Measurements from ENCODE around the gene DEFB128.
"Not testable (repeated sequence)": the region's sequence is repeated elsewhere in the genome, so short reads cannot be mapped to it uniquely, and the experiment has no call there.

DEFB128 gene

DNA sequence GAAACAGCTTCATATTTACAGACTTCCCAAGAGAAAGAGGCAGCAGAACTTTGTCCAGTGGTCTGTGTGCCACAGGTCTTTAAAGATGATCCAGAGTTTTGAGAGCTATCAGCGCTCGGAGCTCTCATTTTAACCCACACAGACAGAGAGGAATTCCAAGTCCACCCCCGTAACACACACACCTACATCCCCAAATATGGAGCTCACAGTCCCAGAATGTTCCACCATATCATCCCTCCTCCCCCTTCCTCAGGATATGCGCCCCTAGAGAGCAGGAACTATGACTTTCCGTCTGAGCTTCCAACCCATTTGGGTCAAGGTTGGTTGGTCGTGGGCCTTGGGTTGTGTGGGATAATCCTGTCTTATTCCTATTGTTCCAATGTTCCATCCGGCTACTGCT, at the start of gene DEFB128:
Gene DEFB128, minus strand, starts transcription at position 101 of the 400 bp plus-strand sequence. Its CDS starts 88 bp downstream, at position 13.
- no peak for DNase-seq

DNA sequence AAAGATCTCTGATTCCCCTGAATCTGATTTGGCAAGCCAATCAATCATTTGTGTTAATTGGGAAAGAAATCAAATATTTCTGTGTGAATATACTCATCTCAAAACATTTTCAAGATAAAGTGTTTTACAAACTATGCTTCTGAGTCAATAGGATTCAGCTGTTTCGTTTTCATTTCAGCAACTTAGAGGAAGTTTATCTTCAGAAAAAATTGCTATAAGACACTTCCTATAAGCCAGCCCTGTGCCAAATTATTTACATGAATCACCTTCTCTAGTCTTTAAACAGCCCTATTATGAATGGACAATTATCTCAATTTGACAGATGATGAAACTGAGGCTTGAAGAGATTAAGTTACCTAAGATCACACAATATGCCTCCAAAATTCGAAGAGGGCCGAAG, 48.4 kb upstream of the DEFB128 start:
- DNase-seq: no peak

DNA sequence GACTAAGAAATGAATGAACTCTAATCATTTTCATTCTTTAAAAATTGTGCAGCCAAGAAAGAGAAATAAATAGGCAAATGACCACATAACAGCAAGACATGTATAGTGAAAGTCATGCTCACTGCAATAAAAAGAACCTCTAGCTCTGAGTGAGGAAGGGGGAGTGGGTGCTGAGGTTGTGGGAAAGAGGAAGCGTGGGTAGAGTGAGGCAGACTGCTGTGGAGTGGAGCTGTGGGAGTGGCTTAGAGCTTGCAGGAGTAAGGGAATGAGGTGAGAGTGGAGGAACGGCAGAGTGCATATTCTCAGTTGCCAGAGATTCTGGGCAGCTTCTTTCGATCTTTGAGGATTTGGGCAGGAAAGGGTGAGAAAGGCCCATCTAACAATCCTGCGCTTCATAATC, 48.0 kb upstream of the DEFB128 start:
- DNase-seq: no peak

DNA sequence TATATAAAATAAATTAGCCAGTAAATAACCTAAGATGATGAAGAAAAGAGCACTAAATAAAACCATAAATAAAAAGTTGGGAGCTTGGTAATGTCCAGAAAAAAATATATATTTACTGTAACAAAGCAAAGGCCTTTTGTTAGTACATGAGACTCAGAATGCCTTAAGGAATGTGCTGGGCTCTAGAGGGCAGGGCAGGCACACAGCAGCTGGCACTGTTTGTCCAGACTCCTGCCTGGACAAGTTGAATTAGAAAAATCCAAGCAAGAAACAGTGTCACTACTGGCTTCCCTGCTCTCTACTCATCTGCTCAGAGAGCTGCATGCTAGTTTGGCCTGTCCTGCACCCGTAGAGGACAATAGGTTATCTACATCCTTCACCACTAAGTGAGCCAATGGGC, 46.4 kb upstream of the DEFB128 start:
- DNase-seq: no peak

DNA sequence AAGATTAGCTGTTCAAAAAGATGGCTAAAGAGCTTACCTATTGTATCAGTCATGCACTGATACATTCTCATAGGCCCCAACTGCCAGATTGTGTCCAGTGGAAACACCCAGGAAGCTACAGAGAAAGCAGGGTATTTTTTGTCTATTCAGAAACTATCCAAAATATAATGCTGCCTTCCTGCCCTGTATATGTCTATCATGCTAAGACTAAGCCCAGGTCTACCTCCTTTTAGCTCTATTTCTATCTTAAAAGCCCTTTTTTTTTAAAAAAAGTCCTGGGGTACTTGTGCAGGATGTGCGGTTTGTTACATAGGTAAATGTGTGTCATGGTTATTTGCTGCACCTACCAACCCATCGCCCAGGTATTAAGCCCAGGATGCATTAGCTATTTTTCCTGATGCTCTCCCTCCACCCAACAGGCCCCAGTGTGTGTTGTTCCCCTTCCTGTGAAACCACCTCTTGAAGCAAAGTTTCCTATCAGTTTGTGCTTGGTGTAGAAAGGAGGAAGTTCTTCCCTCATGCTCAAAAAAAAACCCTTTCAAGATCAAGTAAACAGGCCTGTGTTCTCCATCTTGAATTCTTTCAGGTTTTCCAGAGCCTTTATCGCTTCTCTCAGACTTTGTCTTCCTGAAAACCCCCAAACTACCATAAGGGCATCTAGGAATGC, 38.1 kb upstream of the DEFB128 start:
- no peak for DNase-seq

DNA sequence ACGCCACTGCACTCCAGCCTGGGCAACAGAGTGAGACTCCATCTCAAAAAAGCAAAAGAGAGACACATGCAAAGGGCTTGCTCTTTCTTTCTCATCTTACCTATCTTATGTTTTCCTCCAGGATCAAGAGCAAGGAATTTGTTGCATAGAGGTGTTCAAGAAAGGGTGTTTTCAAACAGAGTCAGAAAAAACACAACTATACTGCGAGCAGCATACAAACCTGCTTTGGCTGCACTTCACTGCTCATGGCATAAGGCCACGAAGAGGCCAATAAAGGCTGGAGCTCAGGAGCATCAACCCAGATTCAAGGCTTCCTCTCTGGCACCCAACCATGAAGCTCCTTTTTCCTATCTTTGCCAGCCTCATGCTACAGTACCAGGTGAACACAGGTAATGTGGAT, 37.4 kb upstream of the DEFB128 start, which contains the start of gene DEFB129:
Gene DEFB129, plus strand, starts transcription at position 301 of the 400 bp plus-strand sequence. Its CDS starts 31 bp downstream, at position 332.
- no peak for DNase-seq

GRCh38 chr20:225879-226278, 36.4 kb upstream of the DEFB128 start:
- DNase-seq: not testable (repeated sequence)

GRCh38 chr20:221258-221830, 31.8 kb upstream of the DEFB128 start:
- no peak for DNase-seq

DNA sequence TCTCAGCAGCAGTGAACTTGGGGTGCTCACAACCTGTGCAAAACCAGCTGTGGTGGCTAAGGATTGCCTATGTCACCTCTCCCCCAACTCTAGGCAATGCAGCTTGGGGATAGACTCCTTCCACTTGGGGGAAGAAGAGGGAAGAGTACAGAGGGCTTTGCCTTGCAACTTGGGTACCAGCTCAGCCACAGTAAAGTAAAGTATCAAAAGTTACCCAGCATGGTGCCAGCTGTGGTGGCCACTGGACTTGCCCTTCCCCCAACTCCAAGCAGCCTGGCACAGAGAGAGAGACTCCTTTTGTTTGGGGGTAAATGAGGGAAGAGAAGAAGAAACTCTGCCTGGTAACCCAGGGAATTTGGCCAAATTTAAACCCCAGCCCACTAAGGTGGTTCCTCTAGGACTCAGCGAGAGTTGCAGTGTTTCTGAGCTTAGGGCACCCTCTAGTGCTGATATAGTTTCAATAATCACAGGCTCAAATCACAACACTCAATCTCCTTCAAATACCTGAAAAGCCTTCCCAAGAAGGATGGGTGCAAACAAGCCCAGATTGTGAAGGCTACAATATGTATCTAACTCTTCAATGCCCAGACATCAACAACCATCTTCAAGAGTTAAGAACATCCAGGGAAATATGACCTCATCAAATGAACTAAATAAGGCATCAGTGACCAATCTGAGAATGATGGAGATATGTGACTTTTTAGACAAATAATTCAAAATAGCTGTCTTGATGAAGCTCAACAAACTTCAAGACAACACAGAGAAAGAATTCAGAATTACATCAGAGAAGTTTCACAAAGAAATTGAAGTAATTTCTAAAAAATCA, 30.0 kb upstream of the DEFB128 start:
- no peak for DNase-seq

DNA sequence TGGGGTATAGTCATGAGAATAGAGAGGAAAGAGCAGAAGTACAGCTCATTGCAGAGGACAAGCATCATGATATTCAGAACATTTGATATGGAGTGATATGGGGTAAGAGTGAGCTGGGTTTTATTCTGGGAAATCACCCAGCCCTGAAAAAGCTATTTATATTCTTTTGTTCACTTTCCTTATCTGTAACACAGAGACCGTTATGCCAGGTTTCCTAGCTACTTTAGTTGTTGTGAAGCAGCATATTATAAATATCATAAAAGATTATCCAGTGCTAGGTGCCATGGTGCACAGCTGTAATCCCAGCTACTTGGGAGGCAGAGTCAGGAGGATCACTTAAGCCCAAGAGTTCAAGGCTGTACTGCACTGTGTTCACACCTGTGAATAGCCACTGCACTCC, 27.8 kb upstream of the DEFB128 start:
- DNase-seq: no peak

GRCh38 chr20:215796-216195, 26.3 kb upstream of the DEFB128 start:
- DNase-seq: no peak

- DNase-seq: no peak
Observed at GRCh38 chr20:214383-214782, 24.9 kb upstream of the DEFB128 start.

- no peak for DNase-seq
Observed at GRCh38 chr20:210809-211502, 21.4 kb upstream of the DEFB128 start.

- no peak for DNase-seq
Observed at GRCh38 chr20:208942-209566, 19.5 kb upstream of the DEFB128 start.

GRCh38 chr20:203630-204029, 14.1 kb upstream of the DEFB128 start:
- not testable (repeated sequence) for DNase-seq

DNA sequence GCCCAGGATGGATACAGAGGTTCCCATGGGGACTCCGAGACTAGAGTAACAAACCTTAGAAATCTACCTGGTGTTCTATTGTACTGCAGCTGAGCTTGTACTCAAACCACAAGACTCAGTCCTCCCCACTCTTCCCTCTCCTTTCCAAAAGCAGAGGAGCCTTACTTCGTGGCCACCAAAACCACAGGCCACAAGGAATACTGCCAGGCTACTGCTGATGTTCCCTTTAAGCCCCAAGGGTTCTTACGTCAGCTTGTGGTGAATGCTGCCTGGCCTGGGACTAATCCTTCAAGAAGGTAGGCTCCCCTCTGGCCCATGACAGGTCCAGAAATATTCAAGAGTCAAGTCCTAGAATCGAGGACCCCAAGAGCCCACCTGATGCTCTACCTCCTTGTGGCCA, 10.5 kb upstream of the DEFB128 start:
- no peak for DNase-seq

GRCh38 chr20:198225-198624, 8.7 kb upstream of the DEFB128 start:
- no peak for DNase-seq

DNA sequence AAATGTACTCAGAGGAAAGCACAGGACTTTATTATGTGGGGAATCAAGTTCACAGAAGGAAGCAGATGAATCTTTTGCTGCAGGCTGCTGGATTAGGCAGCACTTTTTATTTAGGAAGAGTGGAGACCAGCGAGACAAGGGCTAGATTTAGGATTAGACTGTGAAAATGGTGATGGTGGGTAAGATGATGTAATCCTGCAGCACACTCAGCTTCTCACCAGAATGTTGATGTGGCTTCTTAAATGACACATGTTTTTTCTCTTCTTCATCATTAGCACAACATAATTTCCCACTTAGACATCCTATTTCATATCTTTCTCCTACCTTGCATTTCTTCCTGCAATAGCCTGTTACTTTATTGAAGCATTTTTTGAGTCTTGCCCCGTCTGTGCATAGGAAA, 1.8 kb downstream of the DEFB128 start:
- no peak for DNase-seq

DNA sequence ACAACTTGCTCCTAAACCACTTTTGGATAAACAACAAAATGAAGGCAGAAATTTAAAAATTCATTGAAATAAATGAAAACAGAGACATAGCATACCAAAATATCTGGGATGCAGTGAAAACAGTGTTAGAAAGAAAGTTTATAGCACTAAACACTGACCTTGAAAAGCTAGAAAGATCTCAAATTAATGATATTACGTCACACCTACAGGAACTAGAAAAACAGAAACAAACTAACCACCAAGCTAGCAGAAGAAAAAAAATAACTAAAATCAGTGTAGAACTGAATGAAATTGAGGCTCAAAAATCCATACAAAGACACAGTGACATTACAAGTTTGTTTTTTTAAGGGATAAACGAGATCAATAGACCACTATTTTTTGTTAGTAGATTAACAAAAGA, 5.2 kb downstream of the DEFB128 start:
- DNase-seq: no peak

- DNase-seq: no peak
Observed at GRCh38 chr20:168876-169275, 20.6 kb downstream of the DEFB128 start.

- no peak for DNase-seq
Observed at GRCh38 chr20:164618-165017, 24.9 kb downstream of the DEFB128 start.

DNA sequence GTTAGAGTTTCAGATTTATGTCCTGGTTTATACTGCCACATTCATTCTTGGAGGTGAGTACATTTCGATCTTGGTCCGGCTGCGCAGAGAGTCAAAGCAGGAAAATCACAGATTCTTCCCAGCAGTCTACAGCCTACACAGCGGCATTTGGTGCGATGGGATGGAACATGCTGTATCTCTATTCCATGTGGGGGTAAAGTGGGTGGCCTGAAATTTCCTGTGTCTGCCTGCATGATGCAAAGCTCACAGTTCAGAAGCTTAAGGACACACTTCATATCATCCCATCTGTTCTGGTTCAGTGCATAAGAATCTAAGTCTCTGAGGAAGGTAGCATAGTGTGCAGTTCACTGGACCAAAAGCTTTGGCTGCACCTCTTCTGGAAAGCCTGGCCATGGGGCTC, 32.4 kb downstream of the DEFB128 start, which contains the start of gene DEFB127:
Gene DEFB127, plus strand, starts transcription at position 301 of the 400 bp plus-strand sequence. Its CDS starts 91 bp downstream, at position 392.
- no peak for DNase-seq

DNA sequence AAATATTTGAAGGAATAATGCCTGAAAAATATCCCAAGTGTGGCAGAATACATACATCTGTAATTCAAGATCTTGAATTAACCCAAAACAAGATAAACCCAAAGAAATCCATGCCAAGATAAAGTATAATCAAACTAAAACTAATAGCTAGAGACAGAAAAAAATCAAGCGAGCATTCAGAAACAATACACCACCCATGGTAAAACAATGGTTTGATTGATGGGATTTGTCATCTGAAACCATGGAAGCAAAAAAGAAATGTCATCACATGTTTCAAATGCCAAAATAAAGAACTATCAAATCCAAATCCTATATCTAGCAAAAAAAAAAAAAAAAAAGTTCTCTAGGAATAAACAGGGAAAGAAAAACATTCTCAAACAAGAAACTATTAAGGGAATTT, 37.4 kb downstream of the DEFB128 start:
- no peak for DNase-seq
